GM12878 (cell line): ENCODE measurements around the gene THSD4. TPM values are rescaled to one million over a fixed set of nuclear protein-coding genes. Genes with fewer than 3 reads are reported as not detected.

Source experiments
- ATAC-seq: fragments of 200-7000 bp; cut with Tn5 transposase; 3 replicates; pipeline ENCODE4 v1.9.1; 2020; ENCODE audit warnings: mild to moderate bottlenecking, moderate library complexity
- BruUV-seq: library from RNA; stranded (reverse); fragments of 400-500 nt; replicated peaks from 2 replicates; lab custom pipeline; 2021; lab: Mats Ljungman, UMichigan
- CTCF ChIA-PET: fragments of 300-600 bp; sonication (Branson Sonifier 250); formaldehyde crosslinking; extraction: SDS; loops from one replicate; lab custom pipeline; 2021; ENCODE audit warnings: inconsistent platforms; lab: Yijun Ruan, JAX
- POLR2A ChIA-PET: fragments of 350-600 bp; formaldehyde crosslinking; extraction: SDS; loops from one replicate; lab custom pipeline; 2021; ENCODE audit warnings: inconsistent platforms; lab: Charles Lee
- RAD21 ChIA-PET: fragments of 300-600 bp; sonication (Branson Sonifier 250); formaldehyde crosslinking; loops from one replicate; lab custom pipeline; 2023; ENCODE audit warnings: antibody characterized with exemption; ENCODE audit not compliant: unreplicated experiment; lab: Charles Lee
- SMC1A ChIA-PET: fragments of 300-600 bp; sonication (Branson Sonifier 250); formaldehyde crosslinking; loops from one replicate; lab custom pipeline; 2023; ENCODE audit not compliant: unreplicated experiment, uncharacterized antibody; lab: Charles Lee
- DNase-seq: peaks from one replicate; pipeline ENCODE4 v3.0.0-alpha.2; 2011; ENCODE audit warnings: low read depth, low spot score
- FAIRE-seq: peaks from 3 replicates; lab custom pipeline; 2011; peaks lifted over from hg19 to GRCh38; lab: Jason Lieb, UNC
- H2AFZ ChIP-seq: 2 replicates; pipeline ENCODE4 v1.6.0; 2011; ENCODE audit warnings: low read depth, low read length, control low read depth; ENCODE audit not compliant: control insufficient read depth
- H3K27ac ChIP-seq: 2 replicates; pipeline ENCODE4 v1.5.1; 2011; ENCODE audit warnings: control low read depth; ENCODE audit not compliant: control insufficient read depth, insufficient read depth
- H3K27me3 ChIP-seq, 2 experiments: replicated peaks in 1 of 2; 2 replicates each; pipeline versions ENCODE4 v1.6.0 to v1.6.1; 2011; ENCODE audit warnings: low read length in 1 of 2; ENCODE audit not compliant: control insufficient read depth in 2 of 2, insufficient read depth in 2 of 2
- H3K36me3 ChIP-seq, 2 experiments: 2 replicates each; pipeline ENCODE4 v1.5.1; 2011; ENCODE audit warnings: low read length in 1 of 2; ENCODE audit not compliant: control insufficient read depth in 2 of 2, insufficient read depth in 2 of 2
- H3K4me1 ChIP-seq: 2 replicates; pipeline ENCODE4 v1.6.1; 2011; ENCODE audit warnings: mild to moderate bottlenecking, low read length, moderate library complexity, mixed read lengths; ENCODE audit not compliant: control insufficient read depth, insufficient read depth
- H3K4me2 ChIP-seq: 2 replicates; pipeline ENCODE4 v1.6.0; 2011; ENCODE audit warnings: control low read depth; ENCODE audit not compliant: control insufficient read depth, insufficient read depth
- H3K4me3 ChIP-seq: fragments of 200-600 bp; sonication (generic); 2 replicates; pipeline ENCODE4 v1.5.1; 2016
- H3K79me2 ChIP-seq: 2 replicates; pipeline ENCODE4 v1.6.0; 2011; ENCODE audit warnings: low read length; ENCODE audit not compliant: control insufficient read depth, insufficient read depth
- H3K9ac ChIP-seq: 2 replicates; pipeline ENCODE4 v1.8.0; 2011; ENCODE audit warnings: low read length, control low read depth, mixed read lengths; ENCODE audit not compliant: control insufficient read depth, insufficient read depth
- H3K9me3 ChIP-seq: replicated peaks from 3 replicates; pipeline ENCODE4 v1.5.1; 2011; ENCODE audit warnings: mild to moderate bottlenecking, low read length; ENCODE audit not compliant: control insufficient read depth, insufficient read depth
- H4K20me1 ChIP-seq: 2 replicates; pipeline ENCODE4 v1.6.0; 2011; ENCODE audit not compliant: control insufficient read depth, insufficient read depth
- EGR1 ChIP-seq, 2 experiments: IDR thresholded peaks; 1 replicate in 1 of 2; 2 replicates in 1 of 2; pipeline ENCODE4 v1.6.1; 2011 to 2012; ENCODE audit warnings: low read depth in 2 of 2, low read length in 2 of 2, borderline replicate concordance in 1 of 2, mild to moderate bottlenecking in 1 of 2, moderate library complexity in 1 of 2
- EP300 ChIP-seq, 2 experiments: fragments of 150-350 bp in 1 of 2; IDR thresholded peaks; 2 replicates each; pipeline ENCODE4 v1.6.1; 2011 to 2012; ENCODE audit warnings: low read depth in 2 of 2, low read length in 2 of 2, borderline replicate concordance in 1 of 2, improper control_type of control experiment in 1 of 2, inconsistent platforms in 1 of 2; ENCODE audit not compliant: control insufficient read depth in 1 of 2
- WGBS: methylation state at CpG from one replicate; pipeline ENCODE4 v1.1.6; 2016; ENCODE audit warnings: low lambda C conversion rate; ENCODE audit not compliant: insufficient replicate concordance, insufficient coverage; ENCODE audit errors: missing lambda C conversion rate; 5-methylcytosine and 5-hydroxymethylcytosine counted together
- in situ Hi-C: fragments of 300-500 bp; cut with MboI; formaldehyde crosslinking; loops from 9 replicates; pipeline ENCODE4 v1.14.3; 2018; ENCODE audit warnings: mixed read lengths
- intact Hi-C: fragments of 100-400 bp; cut with micrococcal nuclease; formaldehyde crosslinking; loops from one replicate; pipeline ENCODE4 v1.14.2; 2022; ENCODE audit not compliant: unreplicated experiment
- polyA plus RNA-seq, 11 experiments: library from polyadenylated mRNA; depleted of rRNA in 4 of 11; unstranded in 6 of 11; stranded (reverse) in 5 of 11; fragments of >200 nt; fragmentation: Nextera tagmentation in 4 of 11; fragmentation: Illumina TruSeq in 1 of 11; extraction: Ambion mirVana in 4 of 11; extraction: Trizol in 1 of 11; gene quantifications; 1 replicate in 1 of 11; 2 replicates in 10 of 11; pipeline versions ENCODE4 v1.2.1 to v1.2.3, GENCODE V29; 2011 to 2016; ENCODE audit warnings: inconsistent platforms in 2 of 11, missing spikeins in 2 of 11, low read depth in 1 of 11
- total RNA-seq, 4 experiments: library from RNA; depleted of rRNA in 3 of 4; stranded (reverse); fragments of >200 nt in 3 of 4; fragmentation: Illumina TruSeq in 1 of 4; extraction: Trizol in 1 of 4; gene quantifications; 2 replicates each; pipeline versions ENCODE4 v1.2.1 to v1.2.3, GENCODE V29; 2013 to 2021
- TF ChIP-seq, protein P1 (sequence below): IDR thresholded peaks from 2 replicates; pipeline ENCODE4 v1.6.1; 2012; ENCODE audit warnings: mild to moderate bottlenecking, low read depth, low read length

The THSD4 gene
- total and polyA plus RNA-seq, 10 of the 15 experiments (the other 5 are each of a cell fraction or from before 2014, with no cell fraction given), result 0.04 to 0.13 (median 0.05) TPM; not detected in 7

- ChIA-PET RAD21 (no interaction called here), POLR2A (no interaction called here), SMC1A (no interaction called here), CTCF (no interaction called here)
- no peak overlapping the region for H3K4me2 ChIP-seq
- DNase-seq, result no peak
- FAIRE-seq, result no peak
- no peaks in the 10 kb centered on the region for H3K79me2 ChIP-seq
- no peak overlapping the region for H3K4me3 ChIP-seq
- TF ChIP-seq EP300 (IDR thresholded peaks at IDR 0.05; ENCODE audit: borderline replicate concordance in 1 of 2, control insufficient read depth in 1 of 2, low read depth in 2 of 2, low read length in 2 of 2) (no peak), EGR1 (IDR thresholded peaks at IDR 0.05; ENCODE audit: borderline replicate concordance in 1 of 2, low read depth in 2 of 2, low read length in 2 of 2) (no peak)
- TF ChIP-seq, protein P1, sequence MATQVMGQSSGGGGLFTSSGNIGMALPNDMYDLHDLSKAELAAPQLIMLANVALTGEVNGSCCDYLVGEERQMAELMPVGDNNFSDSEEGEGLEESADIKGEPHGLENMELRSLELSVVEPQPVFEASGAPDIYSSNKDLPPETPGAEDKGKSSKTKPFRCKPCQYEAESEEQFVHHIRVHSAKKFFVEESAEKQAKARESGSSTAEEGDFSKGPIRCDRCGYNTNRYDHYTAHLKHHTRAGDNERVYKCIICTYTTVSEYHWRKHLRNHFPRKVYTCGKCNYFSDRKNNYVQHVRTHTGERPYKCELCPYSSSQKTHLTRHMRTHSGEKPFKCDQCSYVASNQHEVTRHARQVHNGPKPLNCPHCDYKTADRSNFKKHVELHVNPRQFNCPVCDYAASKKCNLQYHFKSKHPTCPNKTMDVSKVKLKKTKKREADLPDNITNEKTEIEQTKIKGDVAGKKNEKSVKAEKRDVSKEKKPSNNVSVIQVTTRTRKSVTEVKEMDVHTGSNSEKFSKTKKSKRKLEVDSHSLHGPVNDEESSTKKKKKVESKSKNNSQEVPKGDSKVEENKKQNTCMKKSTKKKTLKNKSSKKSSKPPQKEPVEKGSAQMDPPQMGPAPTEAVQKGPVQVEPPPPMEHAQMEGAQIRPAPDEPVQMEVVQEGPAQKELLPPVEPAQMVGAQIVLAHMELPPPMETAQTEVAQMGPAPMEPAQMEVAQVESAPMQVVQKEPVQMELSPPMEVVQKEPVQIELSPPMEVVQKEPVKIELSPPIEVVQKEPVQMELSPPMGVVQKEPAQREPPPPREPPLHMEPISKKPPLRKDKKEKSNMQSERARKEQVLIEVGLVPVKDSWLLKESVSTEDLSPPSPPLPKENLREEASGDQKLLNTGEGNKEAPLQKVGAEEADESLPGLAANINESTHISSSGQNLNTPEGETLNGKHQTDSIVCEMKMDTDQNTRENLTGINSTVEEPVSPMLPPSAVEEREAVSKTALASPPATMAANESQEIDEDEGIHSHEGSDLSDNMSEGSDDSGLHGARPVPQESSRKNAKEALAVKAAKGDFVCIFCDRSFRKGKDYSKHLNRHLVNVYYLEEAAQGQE, result no peak
- 53% methylated on average over 13 of the region's 13 CpGs for WGBS
- no peak for ATAC-seq
- no peaks in the 10 kb centered on the region; the same call in 2 of the 3 replicates for H3K9me3 ChIP-seq
- H4K20me1 ChIP-seq, result no peaks in the 10 kb centered on the region
- H3K9ac ChIP-seq, result no peak overlapping the region
- BruUV-seq, result no TSS peak
- no peak overlapping the region for H2AFZ ChIP-seq
- in situ Hi-C loops, result loop anchor here (25.0 kb wide), 1 partner anchor 327 kb away; no protein-coding TSS in a partner anchor
- H3K36me3 ChIP-seq, result no peaks in the 10 kb centered on the region
- intact Hi-C loops, result no loop called here
- no peak overlapping the region for H3K27ac ChIP-seq
- no peaks in the 10 kb centered on the region for H3K4me1 ChIP-seq
- H3K27me3 ChIP-seq, result no peaks in the 10 kb centered on the region
These were observed 4.7 kb upstream of the THSD4 start for GRCh38 chr15:71110405-71111180.
